CD14-positive monocyte (primary cell): ENCODE results near the gene TNFSF13B. TPM values are rescaled to one million over a fixed set of nuclear protein-coding genes. Genes with fewer than 3 reads are reported as not detected.

Source experiments
- DNase-seq, 3 donors: peaks; one replicate each; pipeline ENCODE4 v3.0.0-alpha.2; 2011 to 2022
- H2AFZ ChIP-seq: 2 replicates; pipeline ENCODE4 v1.6.0; 2012; ENCODE audit warnings: mild to moderate bottlenecking, low read depth, low read length, inconsistent platforms; ENCODE audit not compliant: insufficient read depth, poor library complexity, severe bottlenecking
- H3K27ac ChIP-seq, 2 donors: 1 replicate in 1 of 2; 2 replicates in 1 of 2; pipeline ENCODE4 v1.5.1; 2012 to 2013; ENCODE audit warnings: low read length in 2 of 2, control low read depth in 1 of 2, inconsistent platforms in 1 of 2, low read depth in 1 of 2, mild to moderate bottlenecking in 1 of 2
- H3K27me3 ChIP-seq, 2 donors: one replicate each; pipeline versions ENCODE4 v1.6.0 to v1.6.1; 2011 to 2013; ENCODE audit warnings: low read length in 2 of 2; ENCODE audit not compliant: control insufficient read depth in 2 of 2, insufficient read depth in 2 of 2
- H3K36me3 ChIP-seq, 2 donors: replicated peaks in 1 of 2; 1 replicate in 1 of 2; 2 replicates in 1 of 2; pipeline versions ENCODE4 v1.5.1 to v1.6.1; 2012 to 2013; ENCODE audit warnings: low read length in 2 of 2, control low read depth in 1 of 2, inconsistent platforms in 1 of 2, mild to moderate bottlenecking in 1 of 2; ENCODE audit not compliant: insufficient read depth in 2 of 2, control insufficient read depth in 1 of 2
- H3K4me1 ChIP-seq, 2 donors: 1 replicate in 1 of 2; 2 replicates in 1 of 2; pipeline versions ENCODE4 v1.5.1 to v1.6.1; 2012 to 2013; ENCODE audit warnings: low read length in 2 of 2, control low read depth in 1 of 2, inconsistent platforms in 1 of 2, mild to moderate bottlenecking in 1 of 2, moderate library complexity in 1 of 2; ENCODE audit not compliant: insufficient read depth in 2 of 2, control insufficient read depth in 1 of 2
- H3K4me2 ChIP-seq: replicated peaks from 2 replicates; pipeline ENCODE3; 2012; ENCODE audit warnings: low read length, moderate library complexity, mild to moderate bottlenecking; ENCODE audit not compliant: poor library complexity, severe bottlenecking; ENCODE audit errors: extremely low read depth
- H3K4me3 ChIP-seq, 3 experiments: fragments of 200-600 bp in 1 of 3; sonication (generic) in 1 of 3; replicated peaks in 1 of 3; 1 replicate in 2 of 3; 2 replicates in 1 of 3; pipeline ENCODE4 v1.5.1; 2011 to 2013; ENCODE audit warnings: low read length in 3 of 3, mild to moderate bottlenecking in 3 of 3, control low read depth in 2 of 3, low read depth in 2 of 3, inconsistent platforms in 1 of 3, moderate library complexity in 1 of 3
- H3K79me2 ChIP-seq: 2 replicates; pipeline ENCODE4 v1.6.0; 2012; ENCODE audit warnings: mild to moderate bottlenecking, control low read depth, inconsistent platforms, low read length, moderate library complexity; ENCODE audit not compliant: insufficient read depth
- H3K9ac ChIP-seq: 2 replicates; pipeline ENCODE4 v1.6.0; 2017; ENCODE audit warnings: low read length, mild to moderate bottlenecking; ENCODE audit not compliant: insufficient read depth, poor library complexity, severe bottlenecking
- H3K9me3 ChIP-seq, 2 donors: replicated peaks in 1 of 2; 1 replicate in 1 of 2; 2 replicates in 1 of 2; pipeline versions ENCODE4 v1.5.1 to v1.6.1; 2012 to 2013; ENCODE audit warnings: low read length in 2 of 2, control low read depth in 1 of 2; ENCODE audit not compliant: control insufficient read depth in 1 of 2, insufficient read depth in 1 of 2
- H4K20me1 ChIP-seq: 2 replicates; pipeline ENCODE4 v1.6.0; 2012; ENCODE audit warnings: mild to moderate bottlenecking, low read length, control low read depth, moderate library complexity; ENCODE audit not compliant: insufficient read depth
- H3K27ac Mint-ChIP-seq, 7 donors: one replicate each; pipeline ENCODE4 v1.8.0; 2020; ENCODE audit warnings: mild to moderate bottlenecking in 7 of 7, mixed read lengths in 7 of 7, moderate library complexity in 6 of 7, inconsistent platforms in 2 of 7
- H3K27me3 Mint-ChIP-seq, 3 donors: one replicate each; pipeline ENCODE4 v1.8.0; 2021 to 2022; ENCODE audit warnings: low read depth in 3 of 3, mild to moderate bottlenecking in 3 of 3, mixed read lengths in 3 of 3, moderate library complexity in 3 of 3, inconsistent platforms in 1 of 3
- H3K36me3 Mint-ChIP-seq, 2 donors: one replicate each; pipeline ENCODE4 v1.8.0; 2020; ENCODE audit warnings: mixed read lengths in 2 of 2, inconsistent platforms in 1 of 2, mild to moderate bottlenecking in 1 of 2
- H3K4me1 Mint-ChIP-seq: one replicate; pipeline ENCODE4 v1.8.0; 2020; ENCODE audit warnings: mild to moderate bottlenecking, mixed read lengths
- H3K4me3 Mint-ChIP-seq, 2 donors: one replicate each; pipeline ENCODE4 v1.8.0; 2020; ENCODE audit warnings: mild to moderate bottlenecking in 2 of 2, mixed read lengths in 2 of 2, moderate library complexity in 1 of 2
- H3K9me3 Mint-ChIP-seq, 7 donors: one replicate each; pipeline ENCODE4 v1.8.0; 2020 to 2022; ENCODE audit warnings: mixed read lengths in 7 of 7, mild to moderate bottlenecking in 6 of 7, moderate library complexity in 6 of 7, inconsistent platforms in 2 of 7
- CTCF ChIP-seq: fragments of 200-600 bp; IDR thresholded peaks from one replicate; pipeline ENCODE4 v1.8.0; 2022; ENCODE audit warnings: antibody characterized with exemption, mild to moderate bottlenecking
- WGBS: methylation state at CpG from one replicate; pipeline ENCODE4 v1.1.5; 2013; ENCODE audit warnings: missing lambda C conversion rate; ENCODE audit not compliant: insufficient coverage; 5-methylcytosine and 5-hydroxymethylcytosine counted together
- intact Hi-C, 2 donors: fragments of 100-400 bp; cut with micrococcal nuclease; formaldehyde crosslinking; loops; one replicate each; pipeline versions ENCODE4 v1.15.0 to v1.15.1; 2023
- polyA plus RNA-seq, 3 donors: library from polyadenylated mRNA; depleted of rRNA in 1 of 3; unstranded in 2 of 3; stranded (reverse) in 1 of 3; fragments of 300-500 nt in 2 of 3; fragments of >200 nt in 1 of 3; fragmentation: Illumina TruSeq in 2 of 3; gene quantifications; 1 replicate in 2 of 3; 2 replicates in 1 of 3; pipeline ENCODE4 v1.2.3, GENCODE V29; 2012 to 2021

The TNFSF13B gene
- polyA plus RNA-seq, 3 donors: 117 to 587 (median 558) TPM

- H3K4me1 Mint-ChIP-seq: peaks cover 38% of the 10 kb centered on the region
- H3K79me2 ChIP-seq: peaks cover 96% of the 10 kb centered on the region
- H3K4me2 ChIP-seq: no peak overlapping the region
- H3K27ac Mint-ChIP-seq: no peak overlapping the region
- H3K9me3 ChIP-seq: no peaks in the 10 kb centered on the region
- no peak overlapping the region for H3K27ac ChIP-seq
- no peak overlapping the region for H3K4me3 ChIP-seq
- H3K27me3 Mint-ChIP-seq: no peaks in the 10 kb centered on the region
- H3K36me3 Mint-ChIP-seq: peaks cover 24 to 34% of the 10 kb centered on the region in 2 donors
- intact Hi-C loops: no loop called here
- no peak overlapping the region for H3K4me3 Mint-ChIP-seq
- H2AFZ ChIP-seq: no peak overlapping the region
- peaks cover 13 to 27% of the 10 kb centered on the region in 2 donors for H3K36me3 ChIP-seq
- H3K9me3 Mint-ChIP-seq: peaks cover 0 to 9% (median 1%) of the 10 kb centered on the region in 7 donors
- DNase-seq: no peak
- no peaks in the 10 kb centered on the region for H3K27me3 ChIP-seq
- H3K4me1 ChIP-seq: peaks cover 13 to 24% of the 10 kb centered on the region in 2 donors
- no peak overlapping the region for H3K9ac ChIP-seq
- H4K20me1 ChIP-seq: peaks cover 4% of the 10 kb centered on the region
- TF ChIP-seq CTCF: no peak
These were observed 5.2 kb downstream of the TNFSF13B start for GRCh38 chr13:108274718-108275117.

- Mint-ChIP-seq H3K9me3 (peaks cover 0 to 9% (median 2%) of the 10 kb centered on the region in 7 donors), H3K27ac (peak overlapping the region in 6 of 7 donors; percentile 6 to 79 (median 64)), H3K4me1 (peaks cover 46% of the 10 kb centered on the region), H3K36me3 (peaks cover 29 to 40% of the 10 kb centered on the region in 2 donors), H3K27me3 (no peaks in the 10 kb centered on the region), H3K4me3 (no peak overlapping the region)
- 90% methylated on average over 2 of the region's 6 CpGs for WGBS
- H3K4me3 ChIP-seq: no peak overlapping the region
- intact Hi-C loops: no loop called here
- no peak overlapping the region for H3K4me2 ChIP-seq
- H3K79me2 ChIP-seq: peaks cover 100% of the 10 kb centered on the region
- TF ChIP-seq CTCF: no peak
- no peaks in the 10 kb centered on the region for H3K27me3 ChIP-seq
- H3K27ac ChIP-seq: peak overlapping the region in 1 of 2 donors; percentile 57
- peaks cover 4% of the 10 kb centered on the region for H4K20me1 ChIP-seq
- no peak overlapping the region for H2AFZ ChIP-seq
- H3K4me1 ChIP-seq: peaks cover 18 to 30% of the 10 kb centered on the region in 2 donors
- no peak overlapping the region for H3K9ac ChIP-seq
- H3K9me3 ChIP-seq: no peaks in the 10 kb centered on the region
- H3K36me3 ChIP-seq: peaks cover 19 to 32% of the 10 kb centered on the region in 2 donors
- no peak for DNase-seq
These were observed 6.5 kb downstream of the TNFSF13B start for GRCh38 chr13:108276060-108276459.
